Endothelial cell of umbilical vein (primary cell): ENCODE results near the gene SECTM1. TPM values are rescaled to one million over a fixed set of nuclear protein-coding genes. Genes with fewer than 3 reads are reported as not detected.

Experiments used
- BruUV-seq: library from RNA; stranded (reverse); fragments of 400-500 nt; replicated peaks from 2 replicates; lab custom pipeline; 2021; lab: Mats Ljungman, UMichigan
- CTCF ChIA-PET: fragments of 300-600, 350-600 bp; sonication (Branson Sonifier 250); formaldehyde crosslinking; loops from one replicate; lab custom pipeline; 2021; ENCODE audit warnings: antibody characterized with exemption, inconsistent platforms; lab: Charles Lee
- POLR2A ChIA-PET: fragments of 300-600, 350-600 bp; sonication (Branson Sonifier 250); formaldehyde crosslinking; loops from one replicate; lab custom pipeline; 2021; ENCODE audit warnings: antibody characterized with exemption, inconsistent platforms; lab: Charles Lee
- DNase-seq: peaks from one replicate; pipeline ENCODE4 v3.0.0-alpha.2; 2011; ENCODE audit warnings: low read depth, low spot score
- FAIRE-seq: peaks from 2 replicates; lab custom pipeline; 2011; peaks lifted over from hg19 to GRCh38; lab: Jason Lieb, UNC
- H2AFZ ChIP-seq: 2 replicates; pipeline ENCODE4 v1.6.0; 2012; ENCODE audit warnings: low read depth, low read length, control low read depth, inconsistent platforms
- H3K27ac ChIP-seq: 2 replicates; pipeline ENCODE4 v1.5.1; 2011; ENCODE audit warnings: low read depth, mild to moderate bottlenecking, control low read depth, low read length, moderate library complexity; ENCODE audit not compliant: insufficient read depth
- H3K27me3 ChIP-seq, 2 experiments: 2 replicates each; pipeline versions ENCODE4 v1.6.0 to v1.6.1; 2011; ENCODE audit warnings: low read length in 2 of 2, mixed read lengths in 1 of 2; ENCODE audit not compliant: control insufficient read depth in 2 of 2, insufficient read depth in 2 of 2
- H3K36me3 ChIP-seq, 2 experiments: 2 replicates in 1 of 2; 3 replicates in 1 of 2; pipeline ENCODE4 v1.5.1; 2011; ENCODE audit warnings: low read length in 2 of 2, mild to moderate bottlenecking in 1 of 2, moderate library complexity in 1 of 2; ENCODE audit not compliant: control insufficient read depth in 2 of 2, insufficient read depth in 2 of 2; ENCODE audit errors: extremely low read depth in 1 of 2
- H3K4me1 ChIP-seq: 3 replicates; pipeline ENCODE4 v1.5.1; 2011; ENCODE audit warnings: mild to moderate bottlenecking, low read length; ENCODE audit not compliant: control insufficient read depth, insufficient read depth; ENCODE audit errors: extremely low read depth
- H3K4me2 ChIP-seq: 2 replicates; pipeline ENCODE4 v1.6.1; 2011; ENCODE audit warnings: low read length, control low read depth, mixed read lengths; ENCODE audit not compliant: insufficient read depth
- H3K4me3 ChIP-seq, 3 experiments: fragments of 200-600 bp in 1 of 3; sonication (generic), shearing (Covaris generic) in 1 of 3; replicated peaks in 1 of 3; 2 replicates each; pipeline ENCODE4 v1.5.1; 2011 to 2016; ENCODE audit warnings: control low read depth in 3 of 3, low read length in 3 of 3, mild to moderate bottlenecking in 2 of 3, inconsistent platforms in 1 of 3, low read depth in 1 of 3, moderate library complexity in 1 of 3; ENCODE audit not compliant: insufficient read depth in 1 of 3
- H3K79me2 ChIP-seq: 2 replicates; pipeline ENCODE4 v1.6.0; 2012; ENCODE audit warnings: low read length, inconsistent platforms; ENCODE audit not compliant: control insufficient read depth, insufficient read depth
- H3K9ac ChIP-seq: replicated peaks from 2 replicates; pipeline ENCODE3; 2011; ENCODE audit warnings: low read length, control low read depth; ENCODE audit not compliant: insufficient read depth; ENCODE audit errors: extremely low read depth
- H3K9me1 ChIP-seq: replicated peaks from 3 replicates; pipeline ENCODE4 v1.6.0; 2011; ENCODE audit warnings: mild to moderate bottlenecking, low read length; ENCODE audit not compliant: control insufficient read depth, insufficient read depth; ENCODE audit errors: extremely low read depth
- H3K9me3 ChIP-seq: replicated peaks from 2 replicates; pipeline ENCODE4 v1.5.1; 2012; ENCODE audit warnings: low read length, inconsistent platforms; ENCODE audit not compliant: control insufficient read depth, insufficient read depth
- H4K20me1 ChIP-seq: replicated peaks from 2 replicates; pipeline ENCODE3; 2011; ENCODE audit warnings: mild to moderate bottlenecking, low read length; ENCODE audit not compliant: control insufficient read depth, insufficient read depth; ENCODE audit errors: extremely low read depth
- EZH2 ChIP-seq: IDR thresholded peaks from 2 replicates; pipeline ENCODE4 v1.6.1; 2012; ENCODE audit warnings: borderline replicate concordance, low read depth, mild to moderate bottlenecking, moderate library complexity, low read length, inconsistent platforms; ENCODE audit not compliant: severe bottlenecking
- GATA2 ChIP-seq: IDR thresholded peaks from 2 replicates; pipeline ENCODE4 v1.7.0; 2011; ENCODE audit warnings: low read depth, mild to moderate bottlenecking, moderate library complexity, mixed read lengths, low read length; ENCODE audit not compliant: insufficient read length, insufficient read depth
- JUN ChIP-seq: IDR thresholded peaks from 2 replicates; pipeline ENCODE4 v1.6.1; 2011; ENCODE audit warnings: borderline replicate concordance, low read depth; ENCODE audit not compliant: insufficient read length, insufficient read depth
- POLR2A ChIP-seq: IDR thresholded peaks from 2 replicates; pipeline ENCODE4 v1.6.1; 2012; ENCODE audit warnings: low read depth, mild to moderate bottlenecking, control low read depth, low read length
- POLR2AphosphoS5 ChIP-seq: IDR thresholded peaks from 2 replicates; pipeline ENCODE4 v1.6.1; 2012; ENCODE audit warnings: low read depth, mild to moderate bottlenecking, control low read depth, low read length, moderate library complexity; ENCODE audit not compliant: insufficient read depth
- dilution Hi-C: fragments of 300-500 bp; cut with MboI; formaldehyde crosslinking; loops from one replicate; pipeline ENCODE4 v1.15.0; 2019; ENCODE audit warnings: low sequenced_read_pairs; ENCODE audit not compliant: extremely low pct_ligation_motif_present
- intact Hi-C: fragments of 100-400 bp; cut with micrococcal nuclease; formaldehyde crosslinking; loops from one replicate; pipeline ENCODE4 v1.10.0; 2022
- polyA plus RNA-seq, 4 experiments: library from polyadenylated mRNA; depleted of rRNA in 3 of 4; stranded (reverse) in 3 of 4; unstranded in 1 of 4; fragments of >200 nt; gene quantifications; 2 replicates each; pipeline versions ENCODE4 v1.2.1 to v1.2.3, GENCODE V29; 2011 to 2012; ENCODE audit warnings: missing spikeins in 1 of 4
- total RNA-seq: library from RNA; stranded (reverse); gene quantifications from 2 replicates; pipeline ENCODE4 v1.2.3, GENCODE V29; 2021
- TF ChIP-seq, protein P1 (sequence below): IDR thresholded peaks from 2 replicates; pipeline ENCODE4 v1.6.1; 2011; ENCODE audit not compliant: insufficient read depth, insufficient read length
- TF ChIP-seq, protein P2 (sequence below), 2 donors: IDR thresholded peaks; 1 replicate in 1 of 2; 2 replicates in 1 of 2; pipeline ENCODE4 v1.5.1; 2011; ENCODE audit warnings: low read length in 2 of 2, mild to moderate bottlenecking in 2 of 2, moderate library complexity in 2 of 2, control low read depth in 1 of 2, inconsistent platforms in 1 of 2, low read depth in 1 of 2; ENCODE audit not compliant: insufficient read depth in 1 of 2; ENCODE audit errors: extremely low read depth in 1 of 2

Gene SECTM1
- total and polyA plus RNA-seq, 2 donors (not counting 3 experiments of a cell fraction or from before 2014, with no cell fraction given): 1.9 to 2.3 TPM

DNA sequence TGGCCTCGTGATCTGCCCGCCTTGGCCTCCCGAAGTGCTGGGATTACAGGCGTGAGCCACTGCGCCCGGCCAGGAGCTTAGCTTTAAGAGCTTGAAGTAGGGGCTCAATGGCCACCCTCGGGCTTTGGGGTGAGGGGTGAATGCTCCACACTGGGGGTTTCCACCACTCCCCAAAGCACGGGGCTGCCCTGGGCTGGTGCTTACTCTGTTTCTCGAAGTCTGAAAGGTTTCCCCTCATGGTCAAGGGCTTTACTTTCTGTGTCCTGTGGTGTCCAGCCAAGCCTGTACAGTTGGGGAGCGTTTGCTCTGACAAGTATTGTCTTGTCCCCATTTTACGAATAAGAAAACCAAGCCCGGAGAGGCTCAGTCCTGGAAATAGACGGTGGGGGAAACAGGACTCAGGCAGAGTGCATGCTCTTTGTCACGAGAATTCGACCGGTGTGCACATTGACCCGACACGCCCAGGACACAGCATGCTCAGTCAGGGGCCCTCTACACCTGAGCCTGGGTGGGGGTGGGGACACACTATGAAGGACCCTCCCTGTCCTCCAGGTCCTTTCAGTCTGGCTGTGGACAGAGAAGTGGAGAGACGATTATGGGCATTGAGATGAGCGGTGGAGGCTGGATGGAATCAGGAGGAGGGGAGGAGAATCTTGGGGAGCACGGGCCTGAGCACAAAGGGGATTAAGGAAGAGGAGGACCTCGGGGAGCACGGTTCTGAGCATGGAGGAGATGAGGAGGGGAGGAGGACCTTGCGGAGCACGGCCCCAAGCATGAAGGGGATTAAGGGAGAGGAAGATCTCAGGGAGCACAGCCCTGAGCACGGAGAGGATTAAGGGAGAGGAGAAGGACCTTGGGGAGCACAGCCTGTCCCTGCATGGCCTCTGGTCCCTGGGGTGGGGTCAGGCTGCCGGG is 23.7 kb downstream of the SECTM1 start:
- Histone ChIP-seq H3K4me1 (no peaks in the 10 kb centered on the region), H3K36me3 (no peaks in the 10 kb centered on the region), H3K9me3 (no peaks in the 10 kb centered on the region), H3K9ac (no peak overlapping the region), H3K4me2 (no peak overlapping the region), H3K4me3 (no peak overlapping the region), H4K20me1 (no peaks in the 10 kb centered on the region), H3K9me1 (no peaks in the 10 kb centered on the region), H3K79me2 (no peaks in the 10 kb centered on the region), H3K27me3 (peaks cover 0 to 2% of the 10 kb centered on the region in 2 experiments), H3K27ac (no peak overlapping the region), H2AFZ (no peak overlapping the region)
- intact Hi-C loops (no loop called here), dilution Hi-C loops (no loop called here)
- CTCF ChIA-PET: no interaction called here
- no TSS peak for BruUV-seq
- POLR2A ChIA-PET: no interaction called here
- FAIRE-seq (no peak), DNase-seq (no peak)
- no peak for TF ChIP-seq JUN
- TF ChIP-seq POLR2AphosphoS5: no peak
- TF ChIP-seq GATA2: no peak
- TF ChIP-seq, protein P1, sequence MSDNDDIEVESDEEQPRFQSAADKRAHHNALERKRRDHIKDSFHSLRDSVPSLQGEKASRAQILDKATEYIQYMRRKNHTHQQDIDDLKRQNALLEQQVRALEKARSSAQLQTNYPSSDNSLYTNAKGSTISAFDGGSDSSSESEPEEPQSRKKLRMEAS: no peak
- TF ChIP-seq, protein P2, sequence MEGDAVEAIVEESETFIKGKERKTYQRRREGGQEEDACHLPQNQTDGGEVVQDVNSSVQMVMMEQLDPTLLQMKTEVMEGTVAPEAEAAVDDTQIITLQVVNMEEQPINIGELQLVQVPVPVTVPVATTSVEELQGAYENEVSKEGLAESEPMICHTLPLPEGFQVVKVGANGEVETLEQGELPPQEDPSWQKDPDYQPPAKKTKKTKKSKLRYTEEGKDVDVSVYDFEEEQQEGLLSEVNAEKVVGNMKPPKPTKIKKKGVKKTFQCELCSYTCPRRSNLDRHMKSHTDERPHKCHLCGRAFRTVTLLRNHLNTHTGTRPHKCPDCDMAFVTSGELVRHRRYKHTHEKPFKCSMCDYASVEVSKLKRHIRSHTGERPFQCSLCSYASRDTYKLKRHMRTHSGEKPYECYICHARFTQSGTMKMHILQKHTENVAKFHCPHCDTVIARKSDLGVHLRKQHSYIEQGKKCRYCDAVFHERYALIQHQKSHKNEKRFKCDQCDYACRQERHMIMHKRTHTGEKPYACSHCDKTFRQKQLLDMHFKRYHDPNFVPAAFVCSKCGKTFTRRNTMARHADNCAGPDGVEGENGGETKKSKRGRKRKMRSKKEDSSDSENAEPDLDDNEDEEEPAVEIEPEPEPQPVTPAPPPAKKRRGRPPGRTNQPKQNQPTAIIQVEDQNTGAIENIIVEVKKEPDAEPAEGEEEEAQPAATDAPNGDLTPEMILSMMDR (IDR thresholded peaks at IDR 0.05; ENCODE audit: extremely low read depth in 1 of 2, insufficient read depth in 1 of 2, low read depth in 1 of 2, low read length in 2 of 2): no peak
- TF ChIP-seq EZH2: no peak
- TF ChIP-seq POLR2A: no peak
